GM23338 (cell line): ENCODE measurements around the gene DEFB124.

Source experiments
- EZH2 ChIP-seq: fragments of 200-600 bp; sonication (generic); IDR thresholded peaks from one replicate; pipeline ENCODE4 v1.8.0; 2017; ENCODE audit warnings: antibody characterized with exemption, mild to moderate bottlenecking, low read depth; ENCODE audit not compliant: unreplicated experiment
- EZH2phosphoT487 ChIP-seq: fragments of 200-600 bp; sonication (generic); IDR thresholded peaks from one replicate; pipeline ENCODE4 v1.8.1; 2018; ENCODE audit warnings: antibody characterized with exemption; ENCODE audit not compliant: unreplicated experiment
- NANOG ChIP-seq: IDR thresholded peaks from 2 replicates; pipeline ENCODE4 v1.6.1; 2016; ENCODE audit warnings: antibody characterized with exemption, borderline replicate concordance
- POLR2AphosphoS5 ChIP-seq: IDR thresholded peaks from 2 replicates; pipeline ENCODE4 v1.6.1; 2016; ENCODE audit warnings: antibody characterized with exemption, low read depth
- STAT1 ChIP-seq: IDR thresholded peaks from one replicate; pipeline ENCODE4 v1.6.1; 2016; ENCODE audit warnings: antibody characterized with exemption; ENCODE audit not compliant: unreplicated experiment
- TF ChIP-seq, protein P1 (sequence below), 2 experiments: fragments of 200-600 bp in 1 of 2; sonication (generic) in 1 of 2; conservative IDR thresholded peaks; 2 replicates each; pipeline versions ENCODE4 v1.5.1 to v1.6.1; 2016 to 2017; ENCODE audit warnings: antibody characterized with exemption in 2 of 2, low read depth in 2 of 2, mild to moderate bottlenecking in 2 of 2, moderate library complexity in 1 of 2
- TF ChIP-seq, protein P2 (sequence below): IDR thresholded peaks from 2 replicates; pipeline ENCODE4 v1.6.1; 2016; ENCODE audit warnings: antibody characterized with exemption
- TF ChIP-seq, protein P3 (sequence below): IDR thresholded peaks from one replicate; pipeline ENCODE4 v1.6.1; 2018; ENCODE audit warnings: antibody characterized with exemption; ENCODE audit not compliant: unreplicated experiment

GRCh38 chr20:31515775-31516107, 40.8 kb upstream of the DEFB124 start:
- TF ChIP-seq, protein P1, sequence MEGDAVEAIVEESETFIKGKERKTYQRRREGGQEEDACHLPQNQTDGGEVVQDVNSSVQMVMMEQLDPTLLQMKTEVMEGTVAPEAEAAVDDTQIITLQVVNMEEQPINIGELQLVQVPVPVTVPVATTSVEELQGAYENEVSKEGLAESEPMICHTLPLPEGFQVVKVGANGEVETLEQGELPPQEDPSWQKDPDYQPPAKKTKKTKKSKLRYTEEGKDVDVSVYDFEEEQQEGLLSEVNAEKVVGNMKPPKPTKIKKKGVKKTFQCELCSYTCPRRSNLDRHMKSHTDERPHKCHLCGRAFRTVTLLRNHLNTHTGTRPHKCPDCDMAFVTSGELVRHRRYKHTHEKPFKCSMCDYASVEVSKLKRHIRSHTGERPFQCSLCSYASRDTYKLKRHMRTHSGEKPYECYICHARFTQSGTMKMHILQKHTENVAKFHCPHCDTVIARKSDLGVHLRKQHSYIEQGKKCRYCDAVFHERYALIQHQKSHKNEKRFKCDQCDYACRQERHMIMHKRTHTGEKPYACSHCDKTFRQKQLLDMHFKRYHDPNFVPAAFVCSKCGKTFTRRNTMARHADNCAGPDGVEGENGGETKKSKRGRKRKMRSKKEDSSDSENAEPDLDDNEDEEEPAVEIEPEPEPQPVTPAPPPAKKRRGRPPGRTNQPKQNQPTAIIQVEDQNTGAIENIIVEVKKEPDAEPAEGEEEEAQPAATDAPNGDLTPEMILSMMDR (conservative IDR thresholded peaks at IDR 0.05; ENCODE audit: low read depth in 2 of 2), result no peak
- no peak for TF ChIP-seq EZH2
- TF ChIP-seq POLR2AphosphoS5, result no peak
- TF ChIP-seq EZH2phosphoT487, result no peak
- TF ChIP-seq, protein P2, sequence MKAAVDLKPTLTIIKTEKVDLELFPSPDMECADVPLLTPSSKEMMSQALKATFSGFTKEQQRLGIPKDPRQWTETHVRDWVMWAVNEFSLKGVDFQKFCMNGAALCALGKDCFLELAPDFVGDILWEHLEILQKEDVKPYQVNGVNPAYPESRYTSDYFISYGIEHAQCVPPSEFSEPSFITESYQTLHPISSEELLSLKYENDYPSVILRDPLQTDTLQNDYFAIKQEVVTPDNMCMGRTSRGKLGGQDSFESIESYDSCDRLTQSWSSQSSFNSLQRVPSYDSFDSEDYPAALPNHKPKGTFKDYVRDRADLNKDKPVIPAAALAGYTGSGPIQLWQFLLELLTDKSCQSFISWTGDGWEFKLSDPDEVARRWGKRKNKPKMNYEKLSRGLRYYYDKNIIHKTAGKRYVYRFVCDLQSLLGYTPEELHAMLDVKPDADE, result no peak
- TF ChIP-seq, protein P3, sequence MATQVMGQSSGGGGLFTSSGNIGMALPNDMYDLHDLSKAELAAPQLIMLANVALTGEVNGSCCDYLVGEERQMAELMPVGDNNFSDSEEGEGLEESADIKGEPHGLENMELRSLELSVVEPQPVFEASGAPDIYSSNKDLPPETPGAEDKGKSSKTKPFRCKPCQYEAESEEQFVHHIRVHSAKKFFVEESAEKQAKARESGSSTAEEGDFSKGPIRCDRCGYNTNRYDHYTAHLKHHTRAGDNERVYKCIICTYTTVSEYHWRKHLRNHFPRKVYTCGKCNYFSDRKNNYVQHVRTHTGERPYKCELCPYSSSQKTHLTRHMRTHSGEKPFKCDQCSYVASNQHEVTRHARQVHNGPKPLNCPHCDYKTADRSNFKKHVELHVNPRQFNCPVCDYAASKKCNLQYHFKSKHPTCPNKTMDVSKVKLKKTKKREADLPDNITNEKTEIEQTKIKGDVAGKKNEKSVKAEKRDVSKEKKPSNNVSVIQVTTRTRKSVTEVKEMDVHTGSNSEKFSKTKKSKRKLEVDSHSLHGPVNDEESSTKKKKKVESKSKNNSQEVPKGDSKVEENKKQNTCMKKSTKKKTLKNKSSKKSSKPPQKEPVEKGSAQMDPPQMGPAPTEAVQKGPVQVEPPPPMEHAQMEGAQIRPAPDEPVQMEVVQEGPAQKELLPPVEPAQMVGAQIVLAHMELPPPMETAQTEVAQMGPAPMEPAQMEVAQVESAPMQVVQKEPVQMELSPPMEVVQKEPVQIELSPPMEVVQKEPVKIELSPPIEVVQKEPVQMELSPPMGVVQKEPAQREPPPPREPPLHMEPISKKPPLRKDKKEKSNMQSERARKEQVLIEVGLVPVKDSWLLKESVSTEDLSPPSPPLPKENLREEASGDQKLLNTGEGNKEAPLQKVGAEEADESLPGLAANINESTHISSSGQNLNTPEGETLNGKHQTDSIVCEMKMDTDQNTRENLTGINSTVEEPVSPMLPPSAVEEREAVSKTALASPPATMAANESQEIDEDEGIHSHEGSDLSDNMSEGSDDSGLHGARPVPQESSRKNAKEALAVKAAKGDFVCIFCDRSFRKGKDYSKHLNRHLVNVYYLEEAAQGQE, result no peak
- TF ChIP-seq NANOG, result no peak
- no peak for TF ChIP-seq STAT1
